MCF 10A (cell line): Measurements from ENCODE around the gene ARMH3. TPM values are rescaled to one million over a fixed set of nuclear protein-coding genes. Genes with fewer than 3 reads are reported as not detected.

ENCODE experiments used
- BruUV-seq: library from RNA; stranded (reverse); fragments of 400-500 nt; replicated peaks from 2 replicates; lab custom pipeline; 2021; lab: Mats Ljungman, UMichigan
- CTCF ChIA-PET: fragments of 300-600 bp; sonication (Branson Sonifier 250); formaldehyde crosslinking; extraction: SDS; loops from one replicate; lab custom pipeline; 2021; ENCODE audit warnings: antibody characterized with exemption, inconsistent platforms; lab: Yijun Ruan, JAX
- POLR2A ChIA-PET: fragments of 300-600, 350-650 bp; sonication (Branson Sonifier 250); formaldehyde crosslinking; extraction: SDS; loops from one replicate; lab custom pipeline; 2020; ENCODE audit warnings: antibody characterized with exemption, inconsistent platforms; lab: Yijun Ruan, JAX
- DNase-seq: peaks from one replicate; pipeline ENCODE4 v3.0.0-alpha.2; 2018; ENCODE audit not compliant: unreplicated experiment
- H3K27ac Mint-ChIP-seq: one replicate; pipeline ENCODE4 v1.8.0; 2022; ENCODE audit warnings: mild to moderate bottlenecking, low read depth, mixed read lengths; ENCODE audit not compliant: unreplicated experiment
- H3K27me3 Mint-ChIP-seq: one replicate; pipeline ENCODE4 v1.8.0; 2022; ENCODE audit warnings: mixed read lengths; ENCODE audit not compliant: insufficient read depth, unreplicated experiment
- H3K36me3 Mint-ChIP-seq: one replicate; pipeline ENCODE4 v1.8.0; 2022; ENCODE audit warnings: mild to moderate bottlenecking, moderate library complexity, mixed read lengths; ENCODE audit not compliant: insufficient read depth, unreplicated experiment
- H3K4me1 Mint-ChIP-seq: one replicate; pipeline ENCODE4 v1.8.0; 2022; ENCODE audit warnings: mixed read lengths; ENCODE audit not compliant: insufficient read depth, unreplicated experiment
- H3K4me3 Mint-ChIP-seq: one replicate; pipeline ENCODE4 v1.8.0; 2022; ENCODE audit warnings: mild to moderate bottlenecking, moderate library complexity, mixed read lengths; ENCODE audit not compliant: unreplicated experiment
- H3K9me3 Mint-ChIP-seq: one replicate; pipeline ENCODE4 v1.8.0; 2022; ENCODE audit warnings: mixed read lengths; ENCODE audit not compliant: unreplicated experiment
- CTCF ChIP-seq: fragments of 200-600 bp; IDR thresholded peaks from one replicate; pipeline ENCODE4 v1.8.0; 2022; ENCODE audit warnings: antibody characterized with exemption, mild to moderate bottlenecking; ENCODE audit not compliant: unreplicated experiment
- intact Hi-C: fragments of 100-400 bp; cut with micrococcal nuclease; formaldehyde crosslinking; loops from 2 replicates; pipeline ENCODE4 v1.14.1; 2022
- total RNA-seq: library from RNA; stranded (reverse); gene quantifications from 2 replicates; pipeline ENCODE4 v1.2.3, GENCODE V29; 2022

The ARMH3 gene
- total RNA-seq, 1 experiment from 2014 or later: 17.6 TPM

DNA sequence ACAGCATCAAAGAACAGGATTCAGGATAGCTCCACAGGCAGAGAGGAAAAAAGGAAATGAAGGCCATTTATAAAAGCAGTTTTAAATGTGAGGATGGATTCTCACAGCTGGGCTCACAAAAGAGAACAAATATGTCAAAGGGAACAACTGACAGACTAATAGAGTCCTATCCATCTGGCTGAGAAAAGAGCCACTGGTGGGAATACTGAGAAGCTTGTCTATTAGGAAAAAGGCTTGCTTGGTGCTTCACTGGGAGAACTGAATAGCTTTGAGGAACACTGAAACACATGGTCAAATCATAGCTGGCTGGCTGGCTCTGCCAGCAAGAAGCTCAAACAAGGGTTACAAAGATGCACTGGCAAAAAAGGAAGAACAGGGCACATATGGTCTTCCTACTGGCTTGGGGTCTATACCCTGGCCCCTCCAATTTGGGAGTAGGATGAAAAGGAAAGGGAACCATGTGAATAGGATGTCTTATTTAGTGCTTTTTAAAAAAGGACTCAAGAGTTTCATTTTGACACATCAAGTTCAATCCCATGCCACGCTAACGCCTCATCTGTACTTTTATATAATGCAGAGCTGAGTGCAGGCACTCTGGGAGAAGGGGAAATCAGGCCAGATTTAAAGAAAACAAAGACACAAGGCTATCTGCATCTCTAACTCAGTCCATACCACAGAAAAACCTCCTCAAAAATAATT, 167.6 kb downstream of the ARMH3 start:
- Mint-ChIP-seq H3K4me3 (no peak overlapping the region), H3K36me3 (peaks cover 17% of the 10 kb centered on the region), H3K9me3 (no peaks in the 10 kb centered on the region), H3K27ac (no peak overlapping the region), H3K4me1 (peaks cover 5% of the 10 kb centered on the region), H3K27me3 (no peaks in the 10 kb centered on the region)
- POLR2A ChIA-PET: interaction anchor here (0.7 to 1.5 kb wide), 3 partner anchors 9 to 115 kb away, joined by 3 to 5 read pairs (median 3); no protein-coding TSS in a partner anchor
- CTCF ChIA-PET: interaction anchor here (0.5 to 4.4 kb wide), 19 partner anchors 9 to 196 kb away, joined by 3 to 45 read pairs (median 5); no protein-coding TSS in a partner anchor
- no peak for TF ChIP-seq CTCF
- no peak for DNase-seq
- intact Hi-C loops: no loop called here
- BruUV-seq: no TSS peak

DNA sequence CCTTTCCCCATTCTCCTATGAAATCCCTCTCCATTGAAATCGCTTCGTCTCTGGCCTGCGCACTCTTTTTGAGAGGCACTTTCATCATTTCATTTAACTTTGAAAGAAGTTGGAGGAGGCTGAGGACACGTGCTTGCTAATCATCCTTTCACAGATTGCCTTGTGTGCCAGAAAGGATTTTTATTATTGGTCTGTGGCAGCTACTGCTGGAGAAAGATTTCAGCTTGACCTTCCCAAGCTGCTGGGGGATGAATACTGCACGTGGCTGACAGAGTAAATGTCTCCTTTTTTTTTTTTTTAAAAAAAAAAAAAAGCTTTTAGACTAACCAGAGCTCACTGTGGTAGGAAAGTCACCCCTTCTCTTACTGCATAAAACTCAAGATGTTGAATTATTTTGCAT, 168.2 kb downstream of the ARMH3 start:
- no peaks in the 10 kb centered on the region for H3K27me3 Mint-ChIP-seq
- POLR2A ChIA-PET: interaction anchor here (0.7 to 0.9 kb wide), 2 partner anchors 103 to 116 kb away, joined by 3 read pairs; no protein-coding TSS in a partner anchor
- no peak overlapping the region for H3K4me3 Mint-ChIP-seq
- H3K4me1 Mint-ChIP-seq: peaks cover 5% of the 10 kb centered on the region
- BruUV-seq: no TSS peak
- peaks cover 17% of the 10 kb centered on the region for H3K36me3 Mint-ChIP-seq
- no peak overlapping the region for H3K27ac Mint-ChIP-seq
- DNase-seq: no peak
- CTCF ChIA-PET: interaction anchor here (0.5 to 4.4 kb wide), 15 partner anchors 8 to 240 kb away, joined by 3 to 45 read pairs (median 5); no protein-coding TSS in a partner anchor
- intact Hi-C loops: no loop called here
- H3K9me3 Mint-ChIP-seq: no peaks in the 10 kb centered on the region
- no peak for TF ChIP-seq CTCF

- H3K36me3 Mint-ChIP-seq: peaks cover 17% of the 10 kb centered on the region
- no peaks in the 10 kb centered on the region for H3K9me3 Mint-ChIP-seq
- no peaks in the 10 kb centered on the region for H3K27me3 Mint-ChIP-seq
- no peak overlapping the region for H3K27ac Mint-ChIP-seq
- no peak overlapping the region for H3K4me3 Mint-ChIP-seq
- no peak for TF ChIP-seq CTCF
- BruUV-seq: no TSS peak
- POLR2A ChIA-PET: interaction anchor here (0.6 kb wide), 1 partner anchor 248 kb away, joined by 3 read pairs; no protein-coding TSS in a partner anchor
- no peak for DNase-seq
- H3K4me1 Mint-ChIP-seq: peaks cover 5% of the 10 kb centered on the region
- intact Hi-C loops: no loop called here
- CTCF ChIA-PET: interaction anchor here (0.6 to 4.4 kb wide), 6 partner anchors 20 to 186 kb away, joined by 3 to 45 read pairs (median 3); no protein-coding TSS in a partner anchor
Observed at GRCh38 chr10:101886521-101887312, 169.3 kb downstream of the ARMH3 start.
